IMR-90 (cell line): Measurements from ENCODE around the gene PIEZO2. TPM values are rescaled to one million over a fixed set of nuclear protein-coding genes. Genes with fewer than 3 reads are reported as not detected.

Experiments used
- ATAC-seq: fragments of 200-7000 bp; cut with Tn5 transposase; 2 replicates; pipeline ENCODE4 v1.9.1; 2020; ENCODE audit warnings: low read depth, mild to moderate bottlenecking, moderate library complexity
- BruUV-seq: library from RNA; stranded (reverse); fragments of 400-500 nt; replicated peaks from 2 replicates; lab custom pipeline; 2021; lab: Mats Ljungman, UMichigan
- CTCF ChIA-PET: fragments of 300-600 bp; formaldehyde crosslinking; extraction: SDS; loops from one replicate; lab custom pipeline; 2021; ENCODE audit warnings: antibody characterized with exemption; lab: Yijun Ruan, JAX
- POLR2A ChIA-PET: fragments of 300-600 bp; sonication (Branson Sonifier 250); formaldehyde crosslinking; loops from one replicate; lab custom pipeline; 2022; ENCODE audit warnings: antibody characterized with exemption; ENCODE audit not compliant: unreplicated experiment; lab: Charles Lee
- DNase-seq: peaks from one replicate; pipeline ENCODE4 v3.0.0; 2013
- H2AFZ ChIP-seq: replicated peaks from 2 replicates; pipeline ENCODE3; 2013; ENCODE audit warnings: low read length, mild to moderate bottlenecking; ENCODE audit not compliant: poor library complexity
- H2AK5ac ChIP-seq: 2 replicates; pipeline ENCODE4 v1.6.1; 2013; ENCODE audit warnings: low read depth, low read length, inconsistent platforms
- H2AK9ac ChIP-seq: replicated peaks from 2 replicates; pipeline ENCODE3; 2013; ENCODE audit warnings: mild to moderate bottlenecking, low read depth, low read length, moderate library complexity; ENCODE audit not compliant: poor library complexity
- H2BK120ac ChIP-seq: 2 replicates; pipeline ENCODE4 v1.6.1; 2013; ENCODE audit warnings: low read depth, low read length, inconsistent platforms
- H2BK15ac ChIP-seq: 3 replicates; pipeline ENCODE4 v1.6.1; 2013; ENCODE audit warnings: low read depth, low read length, inconsistent platforms
- H2BK20ac ChIP-seq: 2 replicates; pipeline ENCODE4 v1.6.1; 2013; ENCODE audit warnings: low read depth, mild to moderate bottlenecking, inconsistent platforms, low read length, moderate library complexity
- H2BK5ac ChIP-seq: 2 replicates; pipeline ENCODE4 v1.6.1; 2013; ENCODE audit warnings: mild to moderate bottlenecking, low read depth, low read length, inconsistent platforms; ENCODE audit not compliant: poor library complexity, severe bottlenecking
- H3K14ac ChIP-seq: replicated peaks from 2 replicates; pipeline ENCODE4 v1.6.1; 2013; ENCODE audit warnings: low read depth, low read length, inconsistent platforms
- H3K18ac ChIP-seq: 2 replicates; pipeline ENCODE4 v1.6.1; 2013; ENCODE audit warnings: low read depth, low read length, control low read depth
- H3K23ac ChIP-seq: 2 replicates; pipeline ENCODE4 v1.6.1; 2013; ENCODE audit warnings: low read depth, low read length, inconsistent platforms
- H3K27ac ChIP-seq: 2 replicates; pipeline ENCODE4 v1.5.1; 2013; ENCODE audit warnings: mild to moderate bottlenecking, control low read depth, low read length; ENCODE audit not compliant: insufficient read depth
- H3K27me3 ChIP-seq: 2 replicates; pipeline ENCODE4 v1.6.1; 2013; ENCODE audit warnings: low read length; ENCODE audit not compliant: control insufficient read depth, insufficient read depth
- H3K36me3 ChIP-seq: 2 replicates; pipeline ENCODE4 v1.6.1; 2013; ENCODE audit warnings: low read length, mixed read lengths; ENCODE audit not compliant: control insufficient read depth, insufficient read depth
- H3K4ac ChIP-seq: 2 replicates; pipeline ENCODE4 v1.6.1; 2013; ENCODE audit warnings: low read depth, low read length, inconsistent platforms
- H3K4me1 ChIP-seq: 2 replicates; pipeline ENCODE4 v1.6.1; 2013; ENCODE audit warnings: low read length, mixed read lengths; ENCODE audit not compliant: control insufficient read depth, insufficient read depth
- H3K4me2 ChIP-seq: 2 replicates; pipeline ENCODE4 v1.6.1; 2013; ENCODE audit warnings: low read depth, mild to moderate bottlenecking, control low read depth, low read length, moderate library complexity
- H3K4me3 ChIP-seq: 2 replicates; pipeline ENCODE4 v1.5.1; 2013; ENCODE audit warnings: low read depth, mild to moderate bottlenecking, control low read depth, low read length, moderate library complexity; ENCODE audit not compliant: insufficient read depth
- H3K56ac ChIP-seq: 2 replicates; pipeline ENCODE4 v1.6.1; 2013; ENCODE audit warnings: low read length, inconsistent platforms; ENCODE audit not compliant: insufficient read depth; ENCODE audit errors: extremely low read depth
- H3K79me1 ChIP-seq, 2 experiments: 2 replicates each; pipeline ENCODE4 v1.6.1; 2013; ENCODE audit warnings: low read length in 2 of 2, inconsistent platforms in 1 of 2, low read depth in 1 of 2
- H3K9ac ChIP-seq: 2 replicates; pipeline ENCODE4 v1.6.1; 2013; ENCODE audit warnings: low read depth, low read length, control low read depth
- H3K9me1 ChIP-seq: 2 replicates; pipeline ENCODE4 v1.6.1; 2013; ENCODE audit warnings: low read length, inconsistent platforms; ENCODE audit not compliant: insufficient read depth
- H3K9me3 ChIP-seq: 2 replicates; pipeline ENCODE4 v1.6.1; 2013; ENCODE audit warnings: low read length; ENCODE audit not compliant: control insufficient read depth, insufficient read depth
- H4K20me1 ChIP-seq: 2 replicates; pipeline ENCODE4 v1.6.1; 2013; ENCODE audit warnings: low read length, inconsistent platforms; ENCODE audit not compliant: insufficient read depth
- H4K5ac ChIP-seq: 2 replicates; pipeline ENCODE4 v1.6.1; 2013; ENCODE audit warnings: mild to moderate bottlenecking, low read depth, low read length, control low read depth
- H4K8ac ChIP-seq, 2 experiments: 2 replicates each; pipeline ENCODE4 v1.6.1; 2013; ENCODE audit warnings: low read depth in 2 of 2, low read length in 2 of 2, control low read depth in 1 of 2, inconsistent platforms in 1 of 2
- H4K91ac ChIP-seq: 2 replicates; pipeline ENCODE4 v1.6.1; 2013; ENCODE audit warnings: low read depth, low read length, inconsistent platforms; ENCODE audit not compliant: insufficient read depth
- BHLHE40 ChIP-seq: fragments of 150-350 bp; IDR thresholded peaks from 2 replicates; pipeline ENCODE4 v1.6.1; 2016; ENCODE audit warnings: mild to moderate bottlenecking, low read depth, low read length
- CEBPB ChIP-seq: IDR thresholded peaks from 2 replicates; pipeline ENCODE4 v1.6.1; 2012; ENCODE audit warnings: low read depth, low read length, improper control_type of control experiment
- CHD1 ChIP-seq: IDR thresholded peaks from 2 replicates; pipeline ENCODE4 v1.6.1; 2012; ENCODE audit warnings: low read depth, low read length, improper control_type of control experiment
- CTCF ChIP-seq: conservative IDR thresholded peaks from 2 replicates; pipeline ENCODE4 v1.5.1; 2012; ENCODE audit warnings: mild to moderate bottlenecking, low read depth, low read length, improper control_type of control experiment
- ELK1 ChIP-seq: fragments of 150-350 bp; IDR thresholded peaks from 2 replicates; pipeline ENCODE4 v1.6.1; 2016; ENCODE audit warnings: low read depth, mild to moderate bottlenecking, low read length, moderate library complexity, borderline replicate concordance
- FOS ChIP-seq: fragments of 150-350 bp; IDR thresholded peaks from 2 replicates; pipeline ENCODE4 v1.6.1; 2016; ENCODE audit warnings: low read depth, low read length
- MAFK ChIP-seq: IDR thresholded peaks from 2 replicates; pipeline ENCODE4 v1.6.1; 2012; ENCODE audit warnings: low read depth, low read length, improper control_type of control experiment
- MAZ ChIP-seq: IDR thresholded peaks from 2 replicates; pipeline ENCODE4 v1.6.1; 2012; ENCODE audit warnings: low read depth, mild to moderate bottlenecking, low read length, improper control_type of control experiment, moderate library complexity, borderline replicate concordance
- MXI1 ChIP-seq: IDR thresholded peaks from 2 replicates; pipeline ENCODE4 v1.6.1; 2012; ENCODE audit warnings: low read depth, mild to moderate bottlenecking, low read length, moderate library complexity, borderline replicate concordance
- NFE2L2 ChIP-seq: fragments of 150-350 bp; IDR thresholded peaks from 2 replicates; pipeline ENCODE4 v1.6.1; 2016; ENCODE audit warnings: low read depth, mild to moderate bottlenecking, low read length
- POLR2A ChIP-seq: IDR thresholded peaks from 2 replicates; pipeline ENCODE4 v1.6.1; 2012; ENCODE audit warnings: mild to moderate bottlenecking, low read depth, low read length
- RAD21 ChIP-seq: IDR thresholded peaks from 2 replicates; pipeline ENCODE4 v1.6.1; 2012; ENCODE audit warnings: low read length, improper control_type of control experiment
- RCOR1 ChIP-seq: IDR thresholded peaks from 2 replicates; pipeline ENCODE4 v1.6.1; 2012; ENCODE audit warnings: mild to moderate bottlenecking, low read length, improper control_type of control experiment; ENCODE audit not compliant: insufficient replicate concordance
- RFX5 ChIP-seq: IDR thresholded peaks from 2 replicates; pipeline ENCODE4 v1.8.0; 2012; ENCODE audit warnings: low read depth, mild to moderate bottlenecking, low read length, moderate library complexity
- SMC3 ChIP-seq: fragments of 150-350 bp; IDR thresholded peaks from 2 replicates; pipeline ENCODE4 v1.6.1; 2016; ENCODE audit warnings: low read depth, mild to moderate bottlenecking, antibody characterized with exemption, low read length, moderate library complexity
- USF2 ChIP-seq: fragments of 150-350 bp; IDR thresholded peaks from 2 replicates; pipeline ENCODE4 v1.6.1; 2017; ENCODE audit warnings: mild to moderate bottlenecking, antibody characterized with exemption, low read length, low read depth
- WGBS, 2 experiments: methylation state at CpG; one replicate each; pipeline versions ENCODE4 v1.1.5 to v1.1.7; 2013; ENCODE audit warnings: missing lambda C conversion rate in 2 of 2; ENCODE audit not compliant: insufficient read length in 1 of 2; ENCODE audit errors: extremely low coverage in 2 of 2; 5-methylcytosine and 5-hydroxymethylcytosine counted together
- dilution Hi-C: fragments of 300-500 bp; cut with HindIII; formaldehyde crosslinking; loops from one replicate; pipeline ENCODE4 v1.14.3; 2018; ENCODE audit warnings: low sequenced_read_pairs; ENCODE audit not compliant: unreplicated experiment
- in situ Hi-C: fragments of 300-500 bp; cut with MboI; formaldehyde crosslinking; loops from 3 replicates; pipeline ENCODE4 v1.14.3; 2019; ENCODE audit warnings: low sequenced_read_pairs, inconsistent platforms, mixed read lengths
- intact Hi-C: fragments of 100-400 bp; cut with micrococcal nuclease; formaldehyde crosslinking; loops from 2 replicates; pipeline ENCODE4 v1.10.0; 2022
- polyA plus RNA-seq, 3 experiments: library from polyadenylated mRNA; depleted of rRNA; stranded (reverse); fragments of >200 nt; gene quantifications; 2 replicates each; pipeline ENCODE4 v1.2.3, GENCODE V29; 2012; ENCODE audit warnings: low replicate concordance in 1 of 3
- total RNA-seq: library from RNA; depleted of rRNA; stranded (reverse); fragments of >200 nt; gene quantifications from 2 replicates; pipeline ENCODE4 v1.2.3, GENCODE V29; 2012

Gene PIEZO2
- total and polyA plus RNA-seq, 2 of the 4 experiments (the other 2 are of a cell fraction), result 2.4 to 4.1 TPM

- no peaks in the 10 kb centered on the region for H3K4me1 ChIP-seq
- H3K9me3 ChIP-seq, result no peaks in the 10 kb centered on the region
- ATAC-seq, result no peak
- in situ Hi-C loops (no loop called here), dilution Hi-C loops (no loop called here), intact Hi-C loops (loop anchor here (10.0 kb wide), 1 partner anchor 105 kb away; no protein-coding TSS in a partner anchor)
- no peak overlapping the region for H2AK5ac ChIP-seq
- no TSS peak for BruUV-seq
- no peak for DNase-seq
- H3K27ac ChIP-seq, result no peak overlapping the region
- peaks cover 8% of the 10 kb centered on the region for H3K27me3 ChIP-seq
- H3K4ac ChIP-seq, result no peak overlapping the region
- no peaks in the 10 kb centered on the region for H3K79me1 ChIP-seq
- H2BK20ac ChIP-seq, result no peak overlapping the region
- no peak overlapping the region for H2AK9ac ChIP-seq
- no peak for TF ChIP-seq CHD1
- no peak for TF ChIP-seq MAFK
- TF ChIP-seq CEBPB, result no peak
- TF ChIP-seq CTCF, result no peak
- no peak for TF ChIP-seq NFE2L2
- TF ChIP-seq RAD21, result no peak
- no peak for TF ChIP-seq FOS
- TF ChIP-seq RCOR1, result no peak
- TF ChIP-seq ELK1, result no peak
- TF ChIP-seq RFX5, result no peak
- TF ChIP-seq MAZ, result no peak
- TF ChIP-seq MXI1, result no peak
- TF ChIP-seq USF2, result no peak
- no peak for TF ChIP-seq BHLHE40
- TF ChIP-seq POLR2A, result no peak
- TF ChIP-seq SMC3, result no peak
- H3K4me2 ChIP-seq, result no peak overlapping the region
- no peak overlapping the region for H2BK120ac ChIP-seq
- ChIA-PET CTCF (interaction anchor here (0.6 kb wide), 1 partner anchor 107 kb away, joined by 6 read pairs; no protein-coding TSS in a partner anchor), POLR2A (no interaction called here)
- no peak overlapping the region for H2BK5ac ChIP-seq
- H4K91ac ChIP-seq, result no peak overlapping the region
- H2AFZ ChIP-seq, result no peak overlapping the region
- H4K5ac ChIP-seq, result no peak overlapping the region
- no peak overlapping the region for H3K56ac ChIP-seq
- H3K9me1 ChIP-seq, result no peaks in the 10 kb centered on the region
- no peak overlapping the region for H4K8ac ChIP-seq
- H3K9ac ChIP-seq, result no peak overlapping the region
- H4K20me1 ChIP-seq, result no peaks in the 10 kb centered on the region
- no peak overlapping the region for H3K14ac ChIP-seq
- no peak overlapping the region for H3K23ac ChIP-seq
- H2BK15ac ChIP-seq, result no peak overlapping the region
- no peak overlapping the region for H3K18ac ChIP-seq
- no CpG with 5 or more reads among the region's 7 CpGs for WGBS, 2 experiments
- H3K4me3 ChIP-seq, result no peak overlapping the region
- no peaks in the 10 kb centered on the region for H3K36me3 ChIP-seq
Measured at GRCh38 chr18:10669441-10670100, 479.8 kb downstream of the PIEZO2 start.
